HG02571 (cell line): ENCODE results near the gene ZFX.
"Not testable (repeated sequence)": the region's sequence is repeated elsewhere in the genome, so short reads cannot be mapped to it uniquely, and the experiment has no call there.

Experiments
- ATAC-seq: cut with Tn5 transposase; IDR thresholded peaks from one replicate; pipeline ENCODE4 v1.9.1; 2021; ENCODE audit warnings: mild to moderate bottlenecking, moderate library complexity; ENCODE audit not compliant: unreplicated experiment

The ZFX gene

DNA sequence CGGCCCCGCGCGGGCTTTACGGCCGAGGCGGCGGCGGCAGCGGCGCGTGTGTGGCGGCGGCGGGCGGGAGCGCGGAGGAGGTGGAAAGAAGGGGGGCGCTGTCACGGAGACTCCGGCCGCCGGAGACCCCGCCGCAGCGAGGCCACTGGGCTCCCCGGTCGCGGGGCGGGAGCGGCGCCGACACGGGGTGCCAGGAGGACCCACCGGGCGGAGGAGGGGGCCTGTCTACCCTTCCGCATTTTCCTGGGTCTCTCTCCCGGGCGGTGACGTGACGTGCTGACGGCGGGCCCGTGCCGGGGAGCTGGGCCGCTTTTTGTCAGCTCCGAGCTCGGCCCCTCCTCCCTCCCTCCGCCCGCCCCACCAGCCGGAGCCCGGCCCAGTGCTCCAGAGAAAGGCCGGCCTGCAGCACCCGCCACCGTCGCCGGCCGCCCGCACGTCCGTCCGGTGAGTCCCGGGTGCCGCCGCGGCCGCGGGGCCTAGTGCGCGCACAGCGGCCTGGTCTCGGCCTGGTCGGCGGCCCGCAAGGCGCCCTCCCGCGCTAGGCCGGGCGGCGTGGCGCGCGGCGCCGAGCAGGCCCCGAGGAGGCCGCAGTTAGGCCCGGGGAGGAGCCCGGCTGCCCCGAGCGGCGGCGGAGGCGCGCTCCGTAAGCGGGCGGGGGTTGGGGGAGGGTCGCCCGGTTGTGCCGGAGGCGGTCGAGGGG is at the start of gene ZFX:
ZFX (plus strand) TSS at position 379 of the 700 bp plus-strand sequence. CDS start 23,014 bp downstream, outside the sequence.
- peak; percentile 43 for ATAC-seq

DNA sequence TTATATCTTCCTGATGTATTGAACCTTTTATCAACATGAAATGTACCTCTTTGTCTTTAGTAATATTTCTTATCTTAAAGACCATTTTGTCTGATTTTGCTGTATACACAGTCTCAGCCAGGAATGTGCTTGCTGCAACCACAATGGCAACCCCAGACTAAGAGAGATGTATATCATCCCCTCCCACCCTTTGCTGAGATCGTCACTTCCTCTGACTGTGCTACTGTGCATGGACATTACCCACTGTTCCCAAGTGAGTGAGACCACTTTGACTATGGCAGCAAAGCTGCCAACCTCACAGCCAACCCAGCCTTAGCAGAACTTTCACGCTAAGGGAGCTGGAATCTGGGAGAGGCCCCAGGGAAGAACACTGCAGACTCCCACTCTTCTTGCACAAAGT is 48.8 kb upstream of the ZFX start:
- no peak for ATAC-seq

DNA sequence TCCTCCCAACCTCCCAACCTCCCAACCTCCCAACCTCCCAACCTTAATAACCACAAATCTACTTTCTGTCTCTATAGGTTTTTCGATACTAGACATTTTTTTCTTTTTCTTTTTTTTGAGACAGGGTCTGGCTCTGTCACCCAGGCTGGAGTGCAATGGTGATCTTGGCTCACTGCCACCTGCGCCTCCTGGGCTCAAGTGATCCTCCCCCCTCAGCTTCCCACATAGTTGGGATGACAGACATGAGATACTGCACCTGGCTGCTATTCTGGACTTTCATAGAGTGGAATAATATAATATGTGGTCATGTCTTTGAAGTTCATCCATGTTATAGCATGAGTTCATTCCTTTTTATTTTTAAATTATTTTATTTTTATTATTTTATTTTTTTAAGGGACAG is 39.5 kb upstream of the ZFX start:
- ATAC-seq = no peak

- ATAC-seq = no peak
These were observed 36.3 kb upstream of the ZFX start for GRCh38 chrX:24113181-24113580.

DNA sequence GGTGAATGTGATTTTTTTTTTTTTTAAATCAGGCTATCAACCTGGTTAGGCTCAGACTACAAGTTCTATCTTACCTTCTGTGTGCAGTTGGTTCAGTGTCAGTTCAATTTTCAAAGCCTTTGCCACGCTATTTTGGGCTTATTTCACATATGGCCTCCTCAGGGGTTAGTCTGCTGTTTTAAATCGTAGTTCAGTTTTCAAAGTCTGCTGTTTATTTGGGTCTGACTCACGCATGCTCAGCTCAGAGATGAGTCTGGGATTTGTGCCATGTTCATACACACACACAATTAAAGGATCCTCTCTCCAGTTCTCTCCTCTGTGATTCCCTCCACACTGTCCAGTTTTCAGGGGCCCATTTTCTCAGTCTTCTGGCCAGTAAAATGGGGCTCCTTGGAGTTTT is 32.3 kb upstream of the ZFX start:
- ATAC-seq = no peak

DNA sequence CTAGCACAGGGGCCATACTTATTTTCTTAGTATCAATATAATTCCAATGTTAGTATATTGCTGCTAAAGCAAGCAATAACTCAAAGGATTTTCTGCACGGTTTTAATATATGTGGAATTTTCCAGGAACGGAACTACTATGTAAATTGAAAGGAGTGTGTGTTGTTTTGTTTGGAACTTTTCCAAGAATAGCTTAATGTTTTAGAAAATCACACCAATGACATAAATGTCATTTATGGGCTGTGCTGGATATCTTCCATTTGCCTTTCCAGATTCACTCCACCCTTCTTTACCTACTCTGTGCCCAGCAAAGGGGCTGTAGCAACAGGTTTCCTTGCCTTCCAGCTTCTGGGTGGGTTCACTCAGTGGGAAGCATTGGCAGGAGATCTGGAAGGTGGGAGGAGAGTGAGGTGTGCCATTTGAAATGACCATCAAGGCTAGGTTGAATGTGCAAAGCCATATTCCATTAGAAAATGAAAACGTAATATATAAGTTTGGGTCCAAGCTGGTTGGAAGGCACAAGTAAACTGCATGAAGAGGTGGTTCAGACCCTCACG is 25.2 kb upstream of the ZFX start:
- ATAC-seq = no peak

- no peak for ATAC-seq
These were observed 24.4 kb upstream of the ZFX start for GRCh38 chrX:24125028-24125612.

GRCh38 chrX:24131476-24131875 is 18.1 kb upstream of the ZFX start:
- ATAC-seq = no peak

- ATAC-seq = no peak
These were observed 16.2 kb upstream of the ZFX start for GRCh38 chrX:24133312-24133711.

GRCh38 chrX:24135768-24136167 is 13.8 kb upstream of the ZFX start:
- ATAC-seq = not testable (repeated sequence)

GRCh38 chrX:24137192-24137591 is 12.3 kb upstream of the ZFX start:
- ATAC-seq = no peak

- not testable (repeated sequence) for ATAC-seq
These were observed 5.5 kb upstream of the ZFX start for GRCh38 chrX:24143982-24144381.

DNA sequence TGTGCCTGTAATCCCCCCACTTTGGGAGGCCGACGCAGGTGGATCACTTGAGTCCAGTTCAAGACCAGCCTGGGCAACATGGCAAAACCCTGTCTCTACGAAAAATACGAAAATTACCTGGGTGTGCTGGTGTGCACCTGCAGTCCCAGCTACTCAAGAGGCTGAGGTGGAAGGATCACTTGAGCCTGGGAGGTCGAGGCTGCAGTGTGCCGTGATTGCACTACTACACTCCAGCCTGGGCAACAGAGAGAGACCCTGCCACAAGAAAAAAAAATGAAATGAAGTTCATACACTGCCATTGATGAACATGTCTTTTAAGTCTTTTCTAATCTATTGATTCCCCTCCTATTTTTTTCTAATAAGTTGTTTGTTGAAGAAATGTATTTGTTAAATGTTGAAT is 5.0 kb upstream of the ZFX start:
- ATAC-seq = no peak

- no peak for ATAC-seq
These were observed 4.0 kb upstream of the ZFX start for GRCh38 chrX:24145303-24146186.

DNA sequence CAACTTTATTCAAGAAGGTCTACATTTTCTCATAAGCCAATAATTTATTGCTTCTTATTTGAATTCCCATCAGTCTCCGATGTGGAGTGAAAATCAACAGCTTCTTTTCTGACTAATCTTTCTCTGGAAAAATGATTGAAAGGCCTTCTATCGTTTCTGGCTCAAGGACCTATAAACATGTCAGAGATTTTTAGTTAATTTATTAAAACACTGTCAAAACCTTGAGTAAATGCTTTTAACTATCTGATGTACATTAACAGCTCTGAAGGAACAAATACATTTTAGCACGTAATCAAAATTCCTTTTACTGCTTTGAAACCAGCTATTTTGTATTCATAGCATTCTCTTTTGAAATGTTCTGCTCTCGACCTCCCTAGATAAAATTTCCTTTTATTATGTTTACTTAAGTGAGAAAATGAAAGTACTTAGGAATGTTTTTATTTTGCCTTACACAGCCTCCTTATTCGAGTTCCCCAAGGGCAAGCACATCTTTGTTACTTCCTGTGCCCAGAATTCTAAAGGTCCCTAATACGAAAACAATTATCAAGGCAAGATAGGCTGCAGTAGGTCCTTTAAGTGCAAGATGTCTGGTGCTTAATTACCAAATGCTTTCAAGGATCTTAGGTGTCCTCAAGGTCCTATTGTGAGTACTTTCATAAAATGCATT is 3.1 kb upstream of the ZFX start:
- ATAC-seq = no peak

DNA sequence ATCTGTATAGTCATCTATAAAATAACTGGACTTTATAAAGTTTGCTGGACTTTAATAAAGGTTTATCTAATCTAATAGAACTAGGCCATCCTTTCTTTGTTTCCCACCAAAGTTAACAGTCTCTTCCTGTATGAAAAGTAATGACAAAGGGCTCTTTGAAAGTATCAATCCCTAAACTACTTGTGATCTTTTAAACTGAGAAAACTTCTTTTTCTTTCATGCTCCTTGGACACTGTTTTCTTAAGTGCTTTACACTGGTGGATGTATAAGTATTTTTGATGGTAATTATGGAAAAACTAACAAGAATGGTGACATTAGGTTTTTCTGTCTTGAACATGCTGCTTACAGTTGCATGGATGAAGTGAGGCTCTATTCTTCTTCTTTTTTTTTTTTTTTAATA is 2.4 kb upstream of the ZFX start:
- ATAC-seq = no peak

GRCh38 chrX:24148121-24148520 is 1.4 kb upstream of the ZFX start:
- no peak for ATAC-seq

DNA sequence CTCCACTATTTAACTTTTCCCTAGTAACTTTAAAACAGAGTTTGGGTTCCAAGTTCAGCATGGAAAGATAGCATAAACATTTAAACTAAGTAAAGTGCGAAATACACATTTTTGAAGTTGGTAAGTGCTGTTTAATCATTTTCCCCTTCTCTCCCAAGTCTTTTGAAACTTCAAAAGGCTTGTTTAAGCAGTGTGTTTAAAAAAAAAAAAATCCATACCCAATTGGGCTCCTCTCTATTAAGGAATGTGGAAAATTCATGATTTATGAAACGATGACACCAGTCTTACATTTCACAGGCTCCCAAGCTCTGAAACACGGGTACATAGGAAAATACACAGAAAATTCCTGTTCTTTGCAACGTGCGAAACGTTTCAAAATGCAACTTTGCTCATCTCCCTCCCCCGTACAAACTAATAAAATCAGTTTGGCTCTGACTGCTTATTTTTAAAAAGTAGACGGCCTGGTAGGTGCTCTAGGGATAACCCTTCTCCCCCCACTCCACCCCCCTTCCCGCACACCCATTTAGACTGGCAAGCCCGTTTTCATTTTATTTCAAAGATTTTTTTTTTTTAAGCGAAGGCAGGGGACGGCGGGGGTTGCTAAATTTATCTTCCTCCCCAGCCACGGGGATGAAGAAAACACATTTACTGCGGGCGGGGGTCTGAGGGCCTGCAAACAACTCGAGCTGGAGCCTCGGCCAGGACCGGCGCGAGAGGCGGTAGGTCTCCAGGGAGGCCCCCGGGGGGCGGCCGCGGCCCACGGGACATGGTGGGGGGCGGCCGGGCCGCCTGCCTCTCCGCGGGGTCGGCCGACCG is 786 bp upstream of the ZFX start:
- ATAC-seq = no peak

GRCh38 chrX:24150051-24150790 is 692 bp downstream of the ZFX start:
- ATAC-seq = peak; percentile 72
